HG03354 (cell line): ENCODE results near the gene KIF4A.
A peak's percentile ranks its signal among the peaks of the same experiment; 100 is the strongest.
"Not testable (repeated sequence)": the region's sequence is repeated elsewhere in the genome, so short reads cannot be mapped to it uniquely, and the experiment has no call there.

ENCODE experiments used
- ATAC-seq: cut with Tn5 transposase; IDR thresholded peaks from one replicate; pipeline ENCODE4 v1.9.1; 2021; ENCODE audit warnings: mild to moderate bottlenecking; ENCODE audit not compliant: unreplicated experiment, poor library complexity, severe bottlenecking

KIF4A gene

GRCh38 chrX:70289793-70290770 lies at the start of gene KIF4A, which contains the start of gene PDZD11:
Gene KIF4A, plus strand, starts transcription at chrX:70290104. Its CDS starts 355 bp downstream, at chrX:70290459.
Gene PDZD11, minus strand, starts transcription at chrX:70289927. Its CDS starts 586 bp downstream, at chrX:70289341.
- ATAC-seq, result peak; percentile 97

- no peak for ATAC-seq
These were observed 49.2 kb upstream of the KIF4A start for GRCh38 chrX:70240751-70241150.

- ATAC-seq, result no peak
These were observed 48.4 kb upstream of the KIF4A start for GRCh38 chrX:70241501-70241900.

- not testable (repeated sequence) for ATAC-seq
These were observed 46.3 kb upstream of the KIF4A start for GRCh38 chrX:70243601-70244000.

- no peak for ATAC-seq
These were observed 45.0 kb upstream of the KIF4A start for GRCh38 chrX:70244881-70245280.

GRCh38 chrX:70247252-70247651 lies 42.7 kb upstream of the KIF4A start:
- no peak for ATAC-seq

GRCh38 chrX:70252491-70252890 lies 37.4 kb upstream of the KIF4A start:
- ATAC-seq, result no peak

- no peak for ATAC-seq
These were observed 36.4 kb upstream of the KIF4A start for GRCh38 chrX:70253377-70254062.

GRCh38 chrX:70254063-70254400 lies 35.9 kb upstream of the KIF4A start:
- ATAC-seq, result no peak

GRCh38 chrX:70254909-70255308 lies 35.0 kb upstream of the KIF4A start:
- ATAC-seq, result no peak

GRCh38 chrX:70255452-70255851 lies 34.5 kb upstream of the KIF4A start:
- no peak for ATAC-seq

GRCh38 chrX:70257423-70258288 lies 32.2 kb upstream of the KIF4A start:
- no peak for ATAC-seq

- ATAC-seq, result no peak
These were observed 29.8 kb upstream of the KIF4A start, which contains the start of gene P2RY4 for GRCh38 chrX:70260104-70260503. Gene P2RY4, minus strand, starts transcription at chrX:70260204. Its CDS starts 580 bp downstream, at chrX:70259624.

GRCh38 chrX:70262952-70263567 lies 26.8 kb upstream of the KIF4A start:
- ATAC-seq, result peak; percentile 75

GRCh38 chrX:70264784-70265183 lies 25.1 kb upstream of the KIF4A start:
- no peak for ATAC-seq

GRCh38 chrX:70268034-70268433 lies 21.9 kb upstream of the KIF4A start, which contains the start of gene ARR3:
Gene ARR3, plus strand, starts transcription at chrX:70268334. Its CDS starts 1,052 bp downstream, at chrX:70269386.
- ATAC-seq, result no peak

- ATAC-seq, result not testable (repeated sequence)
These were observed 15.9 kb upstream of the KIF4A start for GRCh38 chrX:70274029-70274428.

- no peak for ATAC-seq
These were observed 10.8 kb upstream of the KIF4A start for GRCh38 chrX:70279081-70279480.

GRCh38 chrX:70280573-70280972 lies 9.3 kb upstream of the KIF4A start:
- no peak for ATAC-seq
